ENCODE data around the gene SPI1.

Gene SPI1

DNA sequence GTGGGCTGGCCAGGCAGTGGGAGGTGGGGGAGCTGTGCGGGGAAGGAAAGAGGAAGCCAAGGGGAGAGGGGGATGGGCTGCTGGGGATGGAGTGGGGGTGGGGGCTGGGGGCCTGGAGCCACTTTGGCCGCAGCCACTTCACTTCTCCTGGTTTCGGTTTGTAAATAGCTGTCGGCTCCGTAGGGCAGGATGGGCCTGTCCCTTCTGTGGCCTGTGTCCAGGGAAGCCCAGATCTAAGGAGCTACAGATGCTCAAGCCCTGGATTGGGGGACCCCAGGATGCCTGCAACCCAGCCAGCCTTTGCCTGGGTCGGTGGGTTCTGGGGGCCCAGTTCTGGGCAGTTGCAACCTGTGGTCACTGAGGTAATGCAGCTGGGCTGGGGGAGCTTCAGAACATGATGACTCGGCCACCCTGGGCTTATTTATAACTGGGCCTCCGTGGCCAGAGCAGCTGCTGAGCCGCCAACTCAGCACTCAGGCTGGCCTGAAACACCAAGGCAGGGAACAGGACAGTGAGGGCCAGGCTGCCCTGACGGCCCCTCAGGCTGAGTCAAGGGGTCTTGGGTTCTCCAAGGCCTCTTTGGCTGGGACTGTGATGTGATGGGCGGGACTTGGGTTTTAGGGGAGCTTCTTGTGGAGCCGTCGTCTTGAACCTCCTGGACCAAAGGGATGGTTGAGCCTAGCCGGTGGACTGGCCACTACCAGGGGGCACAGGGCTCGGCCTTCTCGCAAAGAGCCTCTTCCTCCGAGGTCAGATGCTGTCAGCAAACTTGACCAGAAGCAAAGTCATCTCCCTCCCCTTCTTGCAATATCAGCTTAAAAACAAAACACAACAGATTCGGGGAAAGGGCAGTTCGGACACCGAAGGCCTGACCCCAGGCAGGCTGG, 15.1 kb upstream of the SPI1 start:
- Histone ChIP-seq H3K27ac (ENCODE audit: low read depth, low read length, severe bottlenecking) (peak overlapping the region; percentile 47), H3K36me3 (ENCODE audit: control insufficient read depth, insufficient read depth, low read length) (no peaks in the 10 kb centered on the region), H3K4me3 (ENCODE audit: extremely low read depth, insufficient read depth, low read length, poor library complexity, severe bottlenecking) (no peak overlapping the region), H3K9me3 (ENCODE audit: control insufficient read depth, low read length) (no peaks in the 10 kb centered on the region), H3K4me1 (ENCODE audit: control insufficient read depth, insufficient read depth, low read length, poor library complexity, severe bottlenecking) (peaks cover 40% of the 10 kb centered on the region)
- WGBS, 2 experiments (ENCODE audit: insufficient coverage in 2 of 2): 86 to 93% methylated on average over 12 to 19 of the region's 20 CpGs

DNA sequence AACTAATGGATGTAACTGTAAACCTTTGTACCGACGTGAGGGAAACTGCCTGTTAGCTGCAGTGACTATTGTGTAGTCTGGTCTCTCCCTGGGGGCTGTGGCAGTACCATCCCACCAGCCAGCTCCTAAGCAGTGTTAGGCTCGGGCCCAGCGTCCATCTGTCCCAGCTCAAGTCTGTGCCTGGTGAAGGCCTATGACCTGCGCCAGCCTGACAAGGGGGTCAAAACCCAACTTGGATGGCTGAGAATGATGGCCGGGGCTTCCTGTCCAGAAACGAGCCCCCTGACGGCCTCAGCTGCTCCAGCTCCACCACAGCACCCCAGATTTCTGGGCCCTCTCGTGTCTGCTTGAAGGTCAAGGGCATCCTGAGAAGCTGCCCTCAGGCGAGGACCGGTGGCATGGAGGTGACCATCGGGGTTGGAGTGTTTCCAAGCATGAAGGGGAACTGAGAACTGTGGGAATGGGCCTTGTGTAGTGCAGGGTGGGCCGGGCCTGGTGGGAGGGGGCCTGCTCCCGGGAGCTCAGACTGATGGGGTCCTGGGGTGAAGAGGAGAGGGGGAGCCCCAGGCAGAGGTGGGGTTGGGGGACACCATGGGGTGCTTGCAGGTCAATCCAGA, 14.3 kb upstream of the SPI1 start:
- Histone ChIP-seq H3K4me3 (ENCODE audit: extremely low read depth, insufficient read depth, low read length, poor library complexity, severe bottlenecking) (no peak overlapping the region), H3K36me3 (ENCODE audit: control insufficient read depth, insufficient read depth, low read length) (no peaks in the 10 kb centered on the region), H3K9me3 (ENCODE audit: control insufficient read depth, low read length) (no peaks in the 10 kb centered on the region), H3K27ac (ENCODE audit: low read depth, low read length, severe bottlenecking) (no peak overlapping the region), H3K4me1 (ENCODE audit: control insufficient read depth, insufficient read depth, low read length, poor library complexity, severe bottlenecking) (peaks cover 40% of the 10 kb centered on the region)
- WGBS, 2 experiments (ENCODE audit: insufficient coverage in 2 of 2): 94% methylated on average over 13 of the region's 14 CpGs

- H3K36me3 ChIP-seq (ENCODE audit: control insufficient read depth, insufficient read depth, low read length): no peaks in the 10 kb centered on the region
- H3K9me3 ChIP-seq (ENCODE audit: control insufficient read depth, low read length): no peaks in the 10 kb centered on the region
- WGBS, 2 experiments (ENCODE audit: insufficient coverage in 2 of 2): 95 to 99% methylated on average over 11 to 14 of the region's 16 CpGs
- H3K4me1 ChIP-seq (ENCODE audit: control insufficient read depth, insufficient read depth, low read length, poor library complexity, severe bottlenecking): peaks cover 40% of the 10 kb centered on the region
- H3K27ac ChIP-seq (ENCODE audit: low read depth, low read length, severe bottlenecking): peak overlapping the region; percentile 29
- H3K4me3 ChIP-seq (ENCODE audit: extremely low read depth, insufficient read depth, low read length, poor library complexity, severe bottlenecking): no peak overlapping the region
These were observed 13.5 kb upstream of the SPI1 start for GRCh38 chr11:47391711-47392432.

DNA sequence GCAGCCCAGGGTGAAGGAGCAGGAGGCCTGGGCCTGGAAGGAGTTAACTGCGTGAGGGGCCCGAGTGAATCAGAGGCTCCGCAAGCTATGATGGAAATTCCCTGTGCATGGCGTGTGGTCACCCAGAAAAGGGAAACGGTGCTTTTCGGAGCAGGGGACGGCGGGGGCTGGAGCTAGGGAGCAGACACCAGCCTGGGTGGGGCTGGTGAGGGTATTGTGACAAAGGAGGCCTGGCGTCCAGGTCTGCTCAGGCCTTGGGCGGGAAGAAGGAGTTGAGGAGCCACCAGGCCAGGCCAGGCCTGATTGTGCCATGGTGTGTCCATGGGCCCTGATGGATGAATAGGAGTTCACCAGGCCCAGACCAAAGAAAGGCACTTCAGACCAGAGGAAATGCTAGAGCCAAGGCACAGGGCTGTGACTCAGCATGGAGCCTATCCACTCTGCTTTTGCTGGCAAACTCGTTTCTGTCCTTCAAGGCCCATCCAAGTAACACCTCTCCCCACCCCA, 12.8 kb upstream of the SPI1 start:
- Histone ChIP-seq H3K4me3 (ENCODE audit: extremely low read depth, insufficient read depth, low read length, poor library complexity, severe bottlenecking) (no peak overlapping the region), H3K4me1 (ENCODE audit: control insufficient read depth, insufficient read depth, low read length, poor library complexity, severe bottlenecking) (peaks cover 40% of the 10 kb centered on the region)
- WGBS, 2 experiments (ENCODE audit: insufficient coverage in 2 of 2): 88 to 95% methylated on average over 9 to 11 of the region's 11 CpGs

DNA sequence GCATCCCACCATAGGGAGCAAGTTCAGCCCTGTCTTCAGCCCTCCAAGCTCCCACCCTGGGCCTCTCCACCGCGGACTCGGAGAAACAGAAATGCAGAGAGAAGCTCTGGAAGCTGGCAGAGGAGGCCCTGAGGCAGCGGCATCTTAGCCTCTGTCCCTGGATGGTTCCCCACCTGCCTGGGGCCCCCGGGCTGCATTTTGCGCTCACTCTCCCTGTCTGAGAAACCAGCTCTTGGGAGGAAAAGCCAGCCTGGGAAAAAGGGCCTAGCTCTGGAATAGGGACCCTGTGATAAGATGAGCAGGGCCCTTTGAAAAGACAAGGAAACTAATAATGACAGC, 12.0 kb upstream of the SPI1 start:
- Histone ChIP-seq H3K4me1 (ENCODE audit: control insufficient read depth, insufficient read depth, low read length, poor library complexity, severe bottlenecking) (peaks cover 40% of the 10 kb centered on the region), H3K36me3 (ENCODE audit: control insufficient read depth, insufficient read depth, low read length) (no peaks in the 10 kb centered on the region), H3K27ac (ENCODE audit: low read depth, low read length, severe bottlenecking) (no peak overlapping the region), H3K9me3 (ENCODE audit: control insufficient read depth, low read length) (no peaks in the 10 kb centered on the region), H3K4me3 (ENCODE audit: extremely low read depth, insufficient read depth, low read length, poor library complexity, severe bottlenecking) (no peak overlapping the region)
- whole genome bisulfite sequencing, 2 experiments (ENCODE audit: insufficient coverage in 2 of 2): 91 to 92% methylated on average over 3 to 6 of the region's 6 CpGs

More for the DNA sequence above, 12.8 kb upstream of the SPI1 start:
- H3K36me3 ChIP-seq (ENCODE audit: control insufficient read depth, insufficient read depth, low read length): no peaks in the 10 kb centered on the region
- H3K9me3 ChIP-seq (ENCODE audit: control insufficient read depth, low read length): no peaks in the 10 kb centered on the region
- H3K27ac ChIP-seq (ENCODE audit: low read depth, low read length, severe bottlenecking): peak overlapping the region; percentile 29

GRCh38 chr11:47389577-47390421, 11.5 kb upstream of the SPI1 start:
- 93 to 95% methylated on average over 14 of the region's 17 CpGs for WGBS, 2 experiments (ENCODE audit: insufficient coverage in 2 of 2)
- Histone ChIP-seq H3K36me3 (ENCODE audit: control insufficient read depth, insufficient read depth, low read length) (no peaks in the 10 kb centered on the region), H3K4me1 (ENCODE audit: control insufficient read depth, insufficient read depth, low read length, poor library complexity, severe bottlenecking) (peaks cover 37% of the 10 kb centered on the region), H3K9me3 (ENCODE audit: control insufficient read depth, low read length) (no peaks in the 10 kb centered on the region), H3K4me3 (ENCODE audit: extremely low read depth, insufficient read depth, low read length, poor library complexity, severe bottlenecking) (no peak overlapping the region), H3K27ac (ENCODE audit: low read depth, low read length, severe bottlenecking) (no peak overlapping the region)

- no peak overlapping the region for H3K4me3 ChIP-seq (ENCODE audit: extremely low read depth, insufficient read depth, low read length, poor library complexity, severe bottlenecking)
- no peak overlapping the region for H3K27ac ChIP-seq (ENCODE audit: low read depth, low read length, severe bottlenecking)
- H3K9me3 ChIP-seq (ENCODE audit: control insufficient read depth, low read length): no peaks in the 10 kb centered on the region
- peaks cover 29% of the 10 kb centered on the region for H3K4me1 ChIP-seq (ENCODE audit: control insufficient read depth, insufficient read depth, low read length, poor library complexity, severe bottlenecking)
- H3K36me3 ChIP-seq (ENCODE audit: control insufficient read depth, insufficient read depth, low read length): no peaks in the 10 kb centered on the region
- WGBS, 2 experiments (ENCODE audit: insufficient coverage in 2 of 2): 94 to 97% methylated on average over 26 to 28 of the region's 28 CpGs
These were observed 10.6 kb upstream of the SPI1 start for GRCh38 chr11:47388697-47389576.

DNA sequence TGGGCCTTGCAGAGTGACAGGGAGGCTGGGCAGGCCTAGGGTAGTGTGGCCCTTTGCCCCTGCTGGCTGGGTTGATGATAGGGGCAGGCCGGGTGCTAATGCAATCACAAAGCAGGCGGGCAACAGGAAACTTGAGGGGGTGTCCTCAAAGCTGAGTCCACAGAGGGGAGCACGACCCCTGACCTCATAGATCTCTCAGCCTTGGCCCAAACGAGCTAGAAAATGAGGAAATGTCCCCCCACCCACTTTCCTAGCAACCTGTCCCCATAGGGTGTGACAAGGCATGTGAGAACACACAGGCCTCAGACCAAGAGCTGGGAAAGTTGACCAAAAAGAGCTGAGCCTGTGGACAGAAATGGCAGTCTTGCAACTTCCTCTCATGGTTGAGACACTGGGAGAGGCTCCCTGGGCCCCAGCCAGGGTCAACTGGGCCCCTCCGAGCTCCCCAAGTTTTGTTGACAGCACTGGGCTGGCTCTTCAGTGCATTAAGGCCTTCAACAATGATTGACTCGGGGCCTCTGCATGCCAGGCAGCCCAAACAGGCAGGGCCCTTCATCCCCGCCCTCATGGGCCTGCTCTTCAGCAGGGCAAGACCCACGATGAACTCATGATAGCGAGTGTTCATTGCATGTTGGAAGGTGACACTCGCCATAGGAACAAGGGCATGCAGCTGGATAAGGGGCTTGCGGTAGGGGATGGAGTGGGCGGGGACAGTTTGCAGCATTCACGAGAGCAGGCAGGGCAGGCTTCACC, 9.8 kb upstream of the SPI1 start:
- Histone ChIP-seq H3K9me3 (ENCODE audit: control insufficient read depth, low read length) (no peaks in the 10 kb centered on the region), H3K4me1 (ENCODE audit: control insufficient read depth, insufficient read depth, low read length, poor library complexity, severe bottlenecking) (peaks cover 21% of the 10 kb centered on the region), H3K36me3 (ENCODE audit: control insufficient read depth, insufficient read depth, low read length) (no peaks in the 10 kb centered on the region), H3K27ac (ENCODE audit: low read depth, low read length, severe bottlenecking) (no peak overlapping the region), H3K4me3 (ENCODE audit: extremely low read depth, insufficient read depth, low read length, poor library complexity, severe bottlenecking) (no peak overlapping the region)
- 81 to 85% methylated on average over 11 to 12 of the region's 13 CpGs for WGBS, 2 experiments (ENCODE audit: insufficient coverage in 2 of 2)

- Histone ChIP-seq H3K27ac (ENCODE audit: low read depth, low read length, severe bottlenecking) (no peak overlapping the region), H3K4me1 (ENCODE audit: control insufficient read depth, insufficient read depth, low read length, poor library complexity, severe bottlenecking) (no peaks in the 10 kb centered on the region), H3K9me3 (ENCODE audit: control insufficient read depth, low read length) (no peaks in the 10 kb centered on the region), H3K4me3 (ENCODE audit: extremely low read depth, insufficient read depth, low read length, poor library complexity, severe bottlenecking) (no peak overlapping the region), H3K36me3 (ENCODE audit: control insufficient read depth, insufficient read depth, low read length) (no peaks in the 10 kb centered on the region)
- 96 to 100% methylated on average over 1 to 3 of the region's 4 CpGs for WGBS, 2 experiments (ENCODE audit: insufficient coverage in 2 of 2)
These were observed 6.2 kb upstream of the SPI1 start for GRCh38 chr11:47384498-47384897.

All from mesodermal cell (in vitro differentiated cells).